SK-N-SH treated with all-trans-retinoic acid at 6 μM for 48 hours (cell line): Measurements from ENCODE around the gene REPS2.

Source experiments
- ARNTL ChIP-seq: fragments of 450-650 bp; formaldehyde crosslinking; IDR thresholded peaks from 2 replicates; pipeline ENCODE4 v1.5.0; 2020; ENCODE audit warnings: low read depth, mild to moderate bottlenecking, moderate library complexity, borderline replicate concordance
- BACH2 ChIP-seq: fragments of 250-450 bp; sonication (Bioruptor Pico); IDR thresholded peaks from 2 replicates; pipeline ENCODE4 v1.9.0; 2021; ENCODE audit warnings: mild to moderate bottlenecking, borderline replicate concordance
- CSDC2 ChIP-seq: fragments of 250-450 bp; sonication (Bioruptor Pico); IDR thresholded peaks from 2 replicates; pipeline ENCODE4 v1.5.0; 2020; ENCODE audit warnings: mild to moderate bottlenecking, moderate library complexity
- OSR1 ChIP-seq: fragments of 250-450 bp; sonication (Bioruptor Pico); IDR thresholded peaks from 2 replicates; pipeline ENCODE4 v1.8.0; 2022; ENCODE audit warnings: moderate library complexity, mild to moderate bottlenecking, inconsistent platforms
- PPARA ChIP-seq: fragments of 250-450 bp; sonication (Bioruptor Pico); IDR thresholded peaks from 2 replicates; pipeline ENCODE4 v1.5.0; 2020; ENCODE audit warnings: mild to moderate bottlenecking, borderline replicate concordance
- TCF4 ChIP-seq: fragments of 250-450 bp; sonication (Bioruptor Pico); IDR thresholded peaks from 2 replicates; pipeline ENCODE4 v1.8.0; 2021; ENCODE audit warnings: mild to moderate bottlenecking, moderate library complexity, borderline replicate concordance
- TOX ChIP-seq: fragments of 250-450 bp; sonication (Bioruptor Pico); IDR thresholded peaks from 2 replicates; pipeline ENCODE4 v1.8.0; 2021; ENCODE audit warnings: mild to moderate bottlenecking, moderate library complexity, borderline replicate concordance
- ZFP30 ChIP-seq: fragments of 450-650 bp; formaldehyde crosslinking; IDR thresholded peaks from 2 replicates; pipeline ENCODE4 v1.5.0; 2022; ENCODE audit warnings: mild to moderate bottlenecking, moderate library complexity
- ZNF70 ChIP-seq: fragments of 450-650 bp; formaldehyde crosslinking; IDR thresholded peaks from 2 replicates; pipeline ENCODE4 v1.5.0; 2020; ENCODE audit warnings: mild to moderate bottlenecking, moderate library complexity
- TF ChIP-seq, protein P1 (sequence below): fragments of 250-450 bp; sonication (Bioruptor Pico); IDR thresholded peaks from 2 replicates; pipeline ENCODE4 v1.5.1; 2021; ENCODE audit warnings: mild to moderate bottlenecking, moderate library complexity
- TF ChIP-seq, protein P2 (sequence below): fragments of 250-450 bp; sonication (Bioruptor Pico); IDR thresholded peaks from 2 replicates; pipeline ENCODE4 v1.5.1; 2020; ENCODE audit warnings: low read depth, mild to moderate bottlenecking, moderate library complexity
- TF ChIP-seq, protein P3 (sequence below): fragments of 250-450 bp; sonication (Bioruptor Pico); IDR thresholded peaks from 2 replicates; pipeline ENCODE4 v1.5.0; 2020; ENCODE audit warnings: mild to moderate bottlenecking, moderate library complexity
- TF ChIP-seq, protein P4 (sequence below): fragments of 250-450 bp; sonication (Bioruptor Pico); IDR thresholded peaks from 2 replicates; pipeline ENCODE4 v1.8.0; 2020; ENCODE audit warnings: mild to moderate bottlenecking, moderate library complexity, borderline replicate concordance

DNA sequence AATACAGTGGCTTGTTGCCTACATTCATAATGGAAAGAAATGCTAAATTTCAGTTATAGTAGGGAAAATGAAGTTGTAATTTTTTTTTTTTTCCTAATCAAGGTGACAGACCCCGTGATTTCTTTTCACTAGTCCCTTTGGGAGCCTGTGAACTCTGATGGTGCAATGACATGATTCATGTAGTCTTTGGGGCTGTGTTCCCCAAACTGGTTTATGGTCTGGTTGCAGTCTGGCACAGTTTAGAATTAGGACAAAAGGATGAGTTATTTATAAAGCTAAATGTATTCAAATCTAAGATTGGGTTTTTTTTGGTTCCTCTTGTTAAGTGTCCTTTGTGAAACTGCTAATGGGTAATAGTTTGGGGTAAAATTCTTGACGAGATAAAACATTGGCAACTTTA is 66.0 kb downstream of the REPS2 start:
- TF ChIP-seq ZFP30 (no peak), OSR1 (CRISPR knock-in tag) (no peak), CSDC2 (CRISPR knock-in tag) (no peak), BACH2 (CRISPR knock-in tag) (no peak), ZNF70 (no peak), PPARA (CRISPR knock-in tag) (no peak), TOX (CRISPR knock-in tag) (no peak), TCF4 (CRISPR knock-in tag) (no peak), ARNTL (CRISPR knock-in tag) (no peak)
- TF ChIP-seq, protein P1, sequence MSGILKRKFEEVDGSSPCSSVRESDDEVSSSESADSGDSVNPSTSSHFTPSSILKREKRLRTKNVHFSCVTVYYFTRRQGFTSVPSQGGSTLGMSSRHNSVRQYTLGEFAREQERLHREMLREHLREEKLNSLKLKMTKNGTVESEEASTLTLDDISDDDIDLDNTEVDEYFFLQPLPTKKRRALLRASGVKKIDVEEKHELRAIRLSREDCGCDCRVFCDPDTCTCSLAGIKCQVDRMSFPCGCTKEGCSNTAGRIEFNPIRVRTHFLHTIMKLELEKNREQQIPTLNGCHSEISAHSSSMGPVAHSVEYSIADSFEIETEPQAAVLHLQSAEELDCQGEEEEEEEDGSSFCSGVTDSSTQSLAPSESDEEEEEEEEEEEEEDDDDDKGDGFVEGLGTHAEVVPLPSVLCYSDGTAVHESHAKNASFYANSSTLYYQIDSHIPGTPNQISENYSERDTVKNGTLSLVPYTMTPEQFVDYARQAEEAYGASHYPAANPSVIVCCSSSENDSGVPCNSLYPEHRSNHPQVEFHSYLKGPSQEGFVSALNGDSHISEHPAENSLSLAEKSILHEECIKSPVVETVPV (CRISPR knock-in tag), result no peak
- TF ChIP-seq, protein P2, sequence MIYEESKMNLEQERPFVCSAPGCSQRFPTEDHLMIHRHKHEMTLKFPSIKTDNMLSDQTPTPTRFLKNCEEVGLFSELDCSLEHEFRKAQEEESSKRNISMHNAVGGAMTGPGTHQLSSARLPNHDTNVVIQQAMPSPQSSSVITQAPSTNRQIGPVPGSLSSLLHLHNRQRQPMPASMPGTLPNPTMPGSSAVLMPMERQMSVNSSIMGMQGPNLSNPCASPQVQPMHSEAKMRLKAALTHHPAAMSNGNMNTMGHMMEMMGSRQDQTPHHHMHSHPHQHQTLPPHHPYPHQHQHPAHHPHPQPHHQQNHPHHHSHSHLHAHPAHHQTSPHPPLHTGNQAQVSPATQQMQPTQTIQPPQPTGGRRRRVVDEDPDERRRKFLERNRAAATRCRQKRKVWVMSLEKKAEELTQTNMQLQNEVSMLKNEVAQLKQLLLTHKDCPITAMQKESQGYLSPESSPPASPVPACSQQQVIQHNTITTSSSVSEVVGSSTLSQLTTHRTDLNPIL (CRISPR knock-in tag), result no peak
- TF ChIP-seq, protein P3, sequence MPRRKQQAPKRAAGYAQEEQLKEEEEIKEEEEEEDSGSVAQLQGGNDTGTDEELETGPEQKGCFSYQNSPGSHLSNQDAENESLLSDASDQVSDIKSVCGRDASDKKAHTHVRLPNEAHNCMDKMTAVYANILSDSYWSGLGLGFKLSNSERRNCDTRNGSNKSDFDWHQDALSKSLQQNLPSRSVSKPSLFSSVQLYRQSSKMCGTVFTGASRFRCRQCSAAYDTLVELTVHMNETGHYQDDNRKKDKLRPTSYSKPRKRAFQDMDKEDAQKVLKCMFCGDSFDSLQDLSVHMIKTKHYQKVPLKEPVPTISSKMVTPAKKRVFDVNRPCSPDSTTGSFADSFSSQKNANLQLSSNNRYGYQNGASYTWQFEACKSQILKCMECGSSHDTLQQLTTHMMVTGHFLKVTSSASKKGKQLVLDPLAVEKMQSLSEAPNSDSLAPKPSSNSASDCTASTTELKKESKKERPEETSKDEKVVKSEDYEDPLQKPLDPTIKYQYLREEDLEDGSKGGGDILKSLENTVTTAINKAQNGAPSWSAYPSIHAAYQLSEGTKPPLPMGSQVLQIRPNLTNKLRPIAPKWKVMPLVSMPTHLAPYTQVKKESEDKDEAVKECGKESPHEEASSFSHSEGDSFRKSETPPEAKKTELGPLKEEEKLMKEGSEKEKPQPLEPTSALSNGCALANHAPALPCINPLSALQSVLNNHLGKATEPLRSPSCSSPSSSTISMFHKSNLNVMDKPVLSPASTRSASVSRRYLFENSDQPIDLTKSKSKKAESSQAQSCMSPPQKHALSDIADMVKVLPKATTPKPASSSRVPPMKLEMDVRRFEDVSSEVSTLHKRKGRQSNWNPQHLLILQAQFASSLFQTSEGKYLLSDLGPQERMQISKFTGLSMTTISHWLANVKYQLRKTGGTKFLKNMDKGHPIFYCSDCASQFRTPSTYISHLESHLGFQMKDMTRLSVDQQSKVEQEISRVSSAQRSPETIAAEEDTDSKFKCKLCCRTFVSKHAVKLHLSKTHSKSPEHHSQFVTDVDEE (CRISPR knock-in tag), result no peak
- TF ChIP-seq, protein P4, sequence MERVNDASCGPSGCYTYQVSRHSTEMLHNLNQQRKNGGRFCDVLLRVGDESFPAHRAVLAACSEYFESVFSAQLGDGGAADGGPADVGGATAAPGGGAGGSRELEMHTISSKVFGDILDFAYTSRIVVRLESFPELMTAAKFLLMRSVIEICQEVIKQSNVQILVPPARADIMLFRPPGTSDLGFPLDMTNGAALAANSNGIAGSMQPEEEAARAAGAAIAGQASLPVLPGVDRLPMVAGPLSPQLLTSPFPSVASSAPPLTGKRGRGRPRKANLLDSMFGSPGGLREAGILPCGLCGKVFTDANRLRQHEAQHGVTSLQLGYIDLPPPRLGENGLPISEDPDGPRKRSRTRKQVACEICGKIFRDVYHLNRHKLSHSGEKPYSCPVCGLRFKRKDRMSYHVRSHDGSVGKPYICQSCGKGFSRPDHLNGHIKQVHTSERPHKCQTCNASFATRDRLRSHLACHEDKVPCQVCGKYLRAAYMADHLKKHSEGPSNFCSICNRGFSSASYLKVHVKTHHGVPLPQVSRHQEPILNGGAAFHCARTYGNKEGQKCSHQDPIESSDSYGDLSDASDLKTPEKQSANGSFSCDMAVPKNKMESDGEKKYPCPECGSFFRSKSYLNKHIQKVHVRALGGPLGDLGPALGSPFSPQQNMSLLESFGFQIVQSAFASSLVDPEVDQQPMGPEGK (CRISPR knock-in tag), result no peak
